ENCODE results near the gene HDDC3.

DNA sequence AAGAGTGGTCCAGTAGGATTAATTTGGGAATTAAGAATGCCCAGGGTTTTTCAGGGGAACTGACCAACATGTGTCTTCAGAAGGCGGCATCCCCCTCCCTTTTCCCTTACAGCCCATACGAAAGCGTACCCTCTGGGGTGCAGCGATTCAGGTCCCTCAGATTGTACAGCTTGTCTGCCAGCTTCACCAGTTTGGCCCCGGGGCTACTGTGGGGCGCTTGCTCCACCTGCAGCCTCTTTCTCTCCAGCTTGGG, 848 bp downstream of the HDDC3 start:
- TF ChIP-seq, protein P1, sequence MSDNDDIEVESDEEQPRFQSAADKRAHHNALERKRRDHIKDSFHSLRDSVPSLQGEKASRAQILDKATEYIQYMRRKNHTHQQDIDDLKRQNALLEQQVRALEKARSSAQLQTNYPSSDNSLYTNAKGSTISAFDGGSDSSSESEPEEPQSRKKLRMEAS (IDR thresholded peaks at IDR 0.05; ENCODE audit: insufficient read depth, insufficient read length): no peak
- no peak for TF ChIP-seq CTCF (IDR thresholded peaks at IDR 0.05; ENCODE audit: extremely low read depth in 1 of 2, insufficient read depth in 1 of 2, low read depth in 1 of 2, low read length in 2 of 2)
